Measurements from ENCODE around the gene CCDC171. TPM values are rescaled to one million over a fixed set of nuclear protein-coding genes. Genes with fewer than 3 reads are reported as not detected.

CCDC171 gene
- total and polyA plus RNA-seq, 2 experiments from 2014 or later = 4.4 to 5.1 TPM

GRCh38 chr9:15717290-15717967, 164.6 kb downstream of the CCDC171 start:
- Histone ChIP-seq H3F3A (replicated peaks; ENCODE audit: low read depth) (no peaks in the 10 kb centered on the region), H3K79me2 (replicated peaks; ENCODE audit: insufficient read depth) (no peaks in the 10 kb centered on the region), H3K27ac (ENCODE audit: low read depth) (no peak overlapping the region), H3K4me1 (ENCODE audit: insufficient read depth) (peaks cover 9% of the 10 kb centered on the region), H3K36me3 (ENCODE audit: insufficient read depth) (no peaks in the 10 kb centered on the region), H3K4me3 (no peak overlapping the region), H4K20me1 (replicated peaks; ENCODE audit: insufficient read depth) (no peaks in the 10 kb centered on the region), H3K9me2 (ENCODE audit: insufficient read depth) (no peaks in the 10 kb centered on the region; the same call in 1 of the 2 replicates), H2AFZ (no peak overlapping the region), H3K4me2 (no peak overlapping the region), H3K27me3 (ENCODE audit: insufficient read depth) (no peaks in the 10 kb centered on the region)
- Mint-ChIP-seq H3K4me1 (peaks cover 8% of the 10 kb centered on the region), H3K36me3 (ENCODE audit: low read depth) (no peaks in the 10 kb centered on the region), H3K9me3 (no peaks in the 10 kb centered on the region), H3K27me3 (ENCODE audit: insufficient read depth, low read depth, poor library complexity) (no peaks in the 10 kb centered on the region), H3K4me3 (no peak overlapping the region), H3K27ac (no peak overlapping the region)
- ATAC-seq = peak; percentile 74
- TF ChIP-seq CTCF (conservative IDR thresholded peaks at IDR 0.05; ENCODE audit: low read depth in 2 of 2) (0 out of 4 replicates have a peak, but pooled peaks of 1 of the 2 experiments have one; percentile 9), ZNF462 (CRISPR knock-in tag; IDR thresholded peaks at IDR 0.05) (no peak), ZNF114 (CRISPR knock-in tag; IDR thresholded peaks at IDR 0.05) (no peak), EZH2phosphoT487 (IDR thresholded peaks at IDR 0.05; ENCODE audit: unreplicated experiment) (no peak), CREB1 (CRISPR knock-in tag; IDR thresholded peaks at IDR 0.05; ENCODE audit: low read depth) (no peak), EZH2 (IDR thresholded peaks at IDR 0.05; ENCODE audit: low read depth, unreplicated experiment) (no peak)
- TF ChIP-seq, protein P1, sequence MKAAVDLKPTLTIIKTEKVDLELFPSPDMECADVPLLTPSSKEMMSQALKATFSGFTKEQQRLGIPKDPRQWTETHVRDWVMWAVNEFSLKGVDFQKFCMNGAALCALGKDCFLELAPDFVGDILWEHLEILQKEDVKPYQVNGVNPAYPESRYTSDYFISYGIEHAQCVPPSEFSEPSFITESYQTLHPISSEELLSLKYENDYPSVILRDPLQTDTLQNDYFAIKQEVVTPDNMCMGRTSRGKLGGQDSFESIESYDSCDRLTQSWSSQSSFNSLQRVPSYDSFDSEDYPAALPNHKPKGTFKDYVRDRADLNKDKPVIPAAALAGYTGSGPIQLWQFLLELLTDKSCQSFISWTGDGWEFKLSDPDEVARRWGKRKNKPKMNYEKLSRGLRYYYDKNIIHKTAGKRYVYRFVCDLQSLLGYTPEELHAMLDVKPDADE (IDR thresholded peaks at IDR 0.05) = no peak
- peak; percentile 13 for DNase-seq (ENCODE audit: low spot score)

All from GM23338 (cell line).